ENCODE results near the gene KIF16B.

The KIF16B gene

DNA sequence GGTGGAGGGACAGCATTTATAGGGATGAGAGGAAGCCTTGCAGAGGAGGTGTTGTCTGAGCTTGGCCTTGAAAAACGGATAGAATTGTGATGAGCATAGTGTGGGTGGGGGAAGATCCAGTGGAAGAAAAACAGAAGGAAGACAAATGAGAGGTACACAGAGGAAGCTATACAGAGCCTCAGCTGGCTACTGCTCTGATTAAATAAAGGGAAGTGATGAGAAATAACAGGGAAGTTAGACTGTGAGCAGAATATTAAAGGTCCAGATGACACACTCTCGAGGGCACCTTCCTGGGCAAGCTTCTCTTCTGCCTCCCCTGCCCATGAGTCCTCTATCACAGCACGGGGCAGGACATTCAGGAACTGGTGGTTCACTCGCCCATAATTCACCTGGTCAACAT lies 182.3 kb downstream of the KIF16B start:
- DNase-seq, result no peak

DNA sequence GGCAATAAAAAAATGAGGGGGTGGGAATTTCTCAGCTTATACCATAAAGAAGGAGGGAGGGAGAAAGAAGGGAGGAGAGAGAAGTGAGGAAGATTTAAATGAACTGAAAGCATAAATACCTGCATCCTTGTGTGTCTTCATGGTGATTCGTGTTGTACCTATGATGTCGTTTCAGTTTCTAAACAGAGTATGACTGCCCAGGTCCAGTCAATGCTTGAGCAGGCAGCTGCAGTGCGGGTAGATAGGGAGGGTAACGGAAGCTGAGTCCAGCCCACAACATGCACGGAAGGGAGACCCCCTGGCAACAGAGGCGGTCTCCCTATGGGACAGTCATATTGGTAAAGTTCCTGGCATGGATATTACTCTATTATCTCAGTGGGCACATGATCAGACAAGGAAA lies 184.5 kb downstream of the KIF16B start:
- no peak for DNase-seq

GRCh38 chr20:16387666-16388065 lies 185.6 kb downstream of the KIF16B start:
- no peak for DNase-seq

GRCh38 chr20:16385891-16386290 lies 187.4 kb downstream of the KIF16B start:
- DNase-seq, result no peak

- no peak for DNase-seq
These were observed 187.8 kb downstream of the KIF16B start for GRCh38 chr20:16385462-16385861.

DNA sequence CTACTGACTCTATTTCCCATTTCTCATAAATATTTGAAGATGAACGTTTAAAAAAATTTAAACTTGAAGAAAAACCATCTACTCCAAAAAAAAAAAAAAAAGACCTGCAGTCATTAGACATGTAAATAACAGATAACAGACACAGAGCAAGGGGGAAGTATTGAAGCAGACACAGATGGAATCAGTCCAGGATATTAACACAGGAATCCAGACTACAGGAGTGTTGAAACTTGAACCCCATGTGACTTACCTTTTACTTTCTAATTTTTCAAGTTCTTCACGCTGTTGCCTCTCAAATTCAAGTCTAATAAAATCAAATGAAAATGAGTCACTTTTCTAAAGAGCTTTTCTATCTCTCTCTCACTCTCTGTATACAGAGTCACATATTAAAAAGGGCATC lies 191.8 kb downstream of the KIF16B start:
- no peak for DNase-seq

GRCh38 chr20:16378712-16379370 lies 194.4 kb downstream of the KIF16B start:
- DNase-seq, result peak in 1 of 2 experiments; percentile 7

DNA sequence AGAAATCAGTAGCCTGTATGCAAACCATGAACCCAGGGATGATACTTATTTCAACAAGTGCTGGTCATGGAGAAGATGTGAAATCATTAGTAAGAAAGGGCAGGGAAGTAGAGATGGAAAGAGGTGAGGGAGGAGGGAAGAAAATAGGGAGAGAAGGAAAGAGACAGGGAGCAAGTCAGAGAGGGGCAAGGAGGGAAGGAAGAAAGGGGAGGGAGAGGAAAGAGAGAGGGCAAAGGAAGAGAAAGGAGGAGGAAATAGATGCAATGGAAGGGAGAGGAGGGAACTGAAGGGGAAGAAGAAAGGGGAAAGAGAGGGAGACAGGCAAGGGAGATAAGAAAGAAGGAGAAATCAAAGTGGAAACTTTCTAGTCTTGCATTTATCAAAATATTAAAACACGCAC lies 195.1 kb downstream of the KIF16B start:
- DNase-seq, result no peak

DNA sequence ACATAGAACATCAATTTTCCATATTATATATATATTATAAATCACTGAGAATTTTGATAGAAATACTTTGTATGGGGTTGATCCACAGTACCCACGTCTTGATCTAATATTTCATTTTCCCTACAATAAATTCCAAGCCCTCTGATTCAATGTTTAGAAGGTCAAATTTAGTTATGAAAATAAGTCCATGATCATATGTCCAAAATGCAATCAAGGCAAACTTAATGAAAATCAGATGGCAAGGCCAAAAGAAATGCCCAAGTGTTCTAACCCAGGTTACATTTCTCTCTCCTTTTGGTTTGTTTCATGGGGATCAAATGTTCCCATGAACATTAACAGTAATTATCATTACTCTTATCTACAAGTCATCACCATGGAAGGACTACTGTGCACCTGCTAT lies 203.8 kb downstream of the KIF16B start:
- no peak for DNase-seq

- DNase-seq, result no peak
These were observed 204.5 kb downstream of the KIF16B start for GRCh38 chr20:16368645-16369292.

GRCh38 chr20:16367948-16368560 lies 205.2 kb downstream of the KIF16B start:
- DNase-seq, result no peak

- no peak for DNase-seq
These were observed 206.7 kb downstream of the KIF16B start for GRCh38 chr20:16366529-16366928.

- no peak for DNase-seq
These were observed 208.9 kb downstream of the KIF16B start for GRCh38 chr20:16364320-16364687.

DNA sequence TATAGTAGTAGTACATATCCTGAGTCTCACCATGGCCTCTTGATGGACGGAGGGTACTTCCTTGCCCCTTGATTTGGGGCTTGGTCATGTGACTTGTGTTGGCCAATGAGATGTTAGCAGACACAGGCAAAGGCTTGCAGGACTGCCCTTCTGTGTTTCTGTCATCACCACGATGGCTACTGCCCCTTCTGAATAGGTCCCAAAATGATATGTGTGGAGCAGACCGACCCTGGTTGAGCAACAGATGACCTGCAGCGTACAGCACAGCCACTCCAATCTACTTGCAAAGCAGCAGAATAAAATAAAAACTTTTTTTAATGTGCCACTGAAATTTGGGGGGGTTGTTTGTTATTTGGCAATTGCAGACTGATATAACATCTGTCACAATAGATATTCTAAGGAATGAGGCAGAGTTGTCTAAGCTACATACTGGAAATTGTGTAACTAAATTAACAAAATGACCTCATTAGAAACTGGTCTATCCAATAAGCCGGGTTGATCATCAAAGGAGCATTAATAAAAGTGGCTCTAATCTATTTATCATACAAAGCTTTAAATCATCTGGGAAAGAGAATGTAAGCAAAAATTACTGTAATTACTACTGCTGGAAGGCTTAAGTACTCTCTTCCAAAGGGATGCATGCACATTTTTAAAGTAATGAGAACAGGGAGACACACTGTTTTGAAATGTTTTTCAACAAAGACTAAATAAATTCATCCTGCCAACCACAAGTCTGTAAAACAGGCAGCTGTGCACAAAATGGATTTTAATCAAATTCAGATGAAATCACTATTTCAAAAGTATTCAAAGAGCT lies 209.5 kb downstream of the KIF16B start:
- no peak for DNase-seq

GRCh38 chr20:16362642-16363041 lies 210.6 kb downstream of the KIF16B start:
- no peak for DNase-seq

GRCh38 chr20:16360668-16361067 lies 212.6 kb downstream of the KIF16B start:
- no peak for DNase-seq

DNA sequence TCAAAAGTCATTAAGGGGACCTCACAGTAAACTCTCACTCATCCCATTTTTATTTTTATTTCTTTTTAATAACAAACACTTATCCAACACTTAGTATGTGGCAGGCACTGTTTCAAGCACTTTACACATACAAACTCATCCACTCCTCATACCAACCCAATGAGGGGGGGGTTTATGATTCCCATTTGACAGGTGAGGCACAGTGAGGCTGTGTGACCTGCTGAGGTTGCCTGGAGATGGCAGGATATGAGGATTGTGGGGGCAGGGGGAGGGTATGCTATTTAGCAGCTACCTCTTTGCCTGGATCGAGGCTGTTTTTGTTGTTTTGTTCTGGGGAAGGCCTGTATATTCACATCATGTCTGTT lies 219.8 kb downstream of the KIF16B start:
- no peak for DNase-seq

GRCh38 chr20:16352751-16353416 lies 220.4 kb downstream of the KIF16B start:
- DNase-seq, result no peak

GRCh38 chr20:16352321-16352720 lies 220.9 kb downstream of the KIF16B start:
- no peak for DNase-seq

GRCh38 chr20:16351415-16351814 lies 221.8 kb downstream of the KIF16B start:
- no peak for DNase-seq

DNA sequence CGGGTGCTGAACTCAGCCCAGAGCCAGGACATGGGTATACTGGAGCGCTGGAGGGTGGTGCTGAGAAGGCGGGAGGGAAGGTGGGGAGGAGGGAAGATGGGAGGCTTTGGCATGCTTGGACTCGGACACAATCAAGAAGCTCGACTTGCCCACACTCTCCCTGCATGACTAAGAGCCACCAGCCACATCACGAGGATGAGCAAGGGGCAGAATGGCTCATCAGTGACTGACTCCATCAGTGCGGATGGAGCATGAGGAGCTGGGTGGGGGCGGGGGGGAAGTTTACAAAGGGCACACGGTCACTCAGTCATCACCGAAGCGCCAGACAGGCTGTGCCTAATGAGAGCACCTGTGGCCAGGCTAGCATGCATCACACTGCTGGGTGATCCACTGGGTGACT lies 222.8 kb downstream of the KIF16B start:
- DNase-seq, result no peak

- DNase-seq, result no peak
These were observed 223.6 kb downstream of the KIF16B start for GRCh38 chr20:16349523-16350260.

All from NCI-H1930 (cell line).